Activated CD8-positive, alpha-beta memory T cell treated with anti-CD3 and anti-CD28 coated beads, Interleukin-2, amount 50 U/mL, for 24 hours (primary cell): Measurements from ENCODE around the gene USP3.
"Not testable (repeated sequence)": the region's sequence is repeated elsewhere in the genome, so short reads cannot be mapped to it uniquely, and the experiment has no call there.

Experiments
- DNase-seq: peaks from one replicate; pipeline ENCODE4 v3.0.0-alpha.2; 2020; ENCODE audit errors: extremely low read depth

The USP3 gene

DNA sequence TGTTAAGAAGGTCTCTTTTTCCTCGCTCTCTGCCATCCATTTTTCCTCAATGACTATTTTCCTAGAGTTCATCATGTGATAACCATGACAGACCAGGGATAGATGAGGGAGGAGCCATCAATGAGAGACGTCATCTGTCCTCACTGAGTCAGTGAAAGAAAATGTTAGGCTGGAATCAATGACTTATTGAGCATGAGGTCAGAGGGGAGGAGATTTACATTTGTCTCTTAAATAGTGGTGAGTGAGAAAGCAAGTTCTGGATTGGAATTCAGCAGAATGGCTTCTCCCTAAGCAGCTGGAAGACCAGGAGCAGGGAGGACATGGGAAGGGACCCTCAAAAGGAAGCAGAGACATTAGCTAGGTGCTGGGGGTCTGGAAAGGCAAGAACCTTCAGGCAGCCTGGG is 28.2 kb upstream of the USP3 start:
- no peak for DNase-seq

GRCh38 chr15:63478243-63478642 is 26.1 kb upstream of the USP3 start:
- no peak for DNase-seq

DNA sequence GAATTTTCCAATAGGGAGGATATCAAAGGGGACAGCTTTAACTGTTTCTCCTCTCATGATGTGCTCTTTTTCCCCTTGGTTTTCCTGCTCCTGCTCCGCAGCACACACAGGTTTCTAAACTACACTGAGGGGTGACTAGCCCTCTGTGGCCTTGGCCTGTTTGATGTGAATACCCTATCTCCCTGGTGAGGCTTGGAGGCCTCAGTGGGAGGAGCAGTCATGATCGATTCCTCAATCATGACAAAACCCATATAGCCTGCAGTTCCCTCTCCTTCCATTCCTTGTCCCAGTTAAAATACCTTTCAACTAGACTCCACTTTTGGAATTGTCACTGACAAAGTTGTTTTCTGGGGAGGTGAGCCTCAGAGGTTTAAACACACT is 24.0 kb upstream of the USP3 start:
- no peak for DNase-seq

DNA sequence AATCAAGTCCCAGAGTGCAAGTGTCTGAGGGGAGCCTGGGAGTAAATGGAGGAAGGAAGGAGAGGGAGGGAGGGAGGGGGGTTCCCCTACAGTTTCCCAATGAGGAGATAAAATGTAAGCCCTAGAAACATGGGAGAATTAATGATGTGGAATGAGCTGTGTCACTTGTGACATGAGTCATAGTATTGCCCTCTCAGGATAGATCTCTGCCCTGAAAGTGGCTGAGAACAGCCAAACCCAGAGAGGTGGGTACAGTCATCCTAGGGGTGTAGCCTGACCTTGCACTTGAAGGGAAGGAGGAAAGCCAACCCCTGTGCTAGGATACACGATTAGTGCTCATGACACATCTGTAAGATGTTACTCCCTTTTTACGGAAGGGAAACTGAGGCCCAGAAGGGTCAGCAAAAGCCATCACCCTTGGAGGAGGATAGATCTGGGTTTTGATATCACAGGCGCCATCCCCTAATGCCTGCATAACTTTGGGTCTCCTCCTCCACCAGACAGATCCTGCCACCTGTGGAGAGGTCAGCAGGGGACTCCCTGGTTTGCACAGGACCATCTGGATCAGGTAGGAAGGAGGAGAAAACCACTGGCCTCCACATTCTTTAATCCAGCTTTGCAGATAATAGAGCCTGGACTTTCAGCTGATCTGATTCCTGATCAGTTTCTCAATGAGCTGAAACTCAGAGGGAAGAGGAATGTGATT is 23.1 kb upstream of the USP3 start:
- DNase-seq = no peak

DNA sequence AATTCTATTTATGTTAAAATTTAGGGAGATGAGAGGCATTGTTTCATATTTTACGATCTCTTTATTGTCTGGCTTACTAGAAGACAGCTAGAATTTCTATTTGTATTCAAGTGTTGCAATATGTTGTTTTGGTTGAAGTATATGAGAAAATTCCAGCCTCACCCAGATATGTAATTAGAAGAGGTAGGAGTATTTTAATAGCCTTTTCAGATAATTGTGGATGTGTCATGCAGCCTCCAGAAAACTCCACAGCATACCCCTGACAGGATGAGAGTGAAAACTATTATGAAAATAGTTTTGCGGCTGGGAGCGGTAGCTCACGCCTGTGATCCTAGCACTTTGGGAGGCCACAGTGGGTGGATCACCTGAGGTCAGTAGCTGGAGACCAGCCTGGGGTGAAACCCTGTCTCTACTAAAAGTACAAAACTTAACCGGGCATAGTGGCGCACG is 21.5 kb upstream of the USP3 start:
- no peak for DNase-seq

DNA sequence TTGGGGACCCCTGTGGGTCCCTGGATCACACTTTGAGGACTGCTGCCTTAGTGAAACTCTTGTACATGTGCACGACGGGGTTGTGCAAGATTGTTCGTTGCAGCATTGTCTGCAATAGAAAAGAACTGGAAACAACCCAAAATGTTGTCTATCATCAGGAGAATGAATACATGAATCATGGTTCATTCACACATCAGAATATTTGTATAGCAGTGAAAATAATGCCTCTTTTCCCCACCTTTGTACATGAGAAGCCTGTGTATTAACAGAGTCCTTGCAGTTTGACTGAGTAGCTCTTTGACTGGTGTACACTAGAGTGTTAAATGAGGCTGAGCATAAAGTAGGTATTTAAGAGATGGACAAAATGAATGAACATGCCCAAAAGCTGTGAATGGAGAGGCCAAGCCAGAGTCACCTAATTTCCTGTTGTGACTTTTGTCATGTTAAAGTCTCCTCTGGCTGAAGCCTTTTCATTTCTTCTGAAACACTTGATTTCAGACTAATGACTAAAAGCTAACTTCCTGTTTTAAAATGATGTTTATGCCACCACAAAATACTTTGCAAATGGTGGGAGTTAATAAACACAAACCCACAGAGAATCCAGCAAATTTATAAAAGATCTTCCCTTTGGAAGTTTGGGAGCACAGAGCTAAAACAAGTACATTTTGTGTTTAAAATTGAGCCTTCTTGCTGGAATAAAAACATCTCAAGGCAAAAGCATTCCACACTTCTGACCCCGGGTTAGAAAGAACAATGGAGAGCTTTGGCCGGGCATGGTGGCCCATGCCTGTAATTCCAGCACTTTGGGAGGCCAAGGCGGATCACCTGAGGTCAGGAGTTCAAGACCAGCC is 20.6 kb upstream of the USP3 start:
- no peak for DNase-seq

GRCh38 chr15:63484433-63485186 is 19.8 kb upstream of the USP3 start:
- DNase-seq = no peak

GRCh38 chr15:63487076-63487757 is 17.2 kb upstream of the USP3 start:
- peak; percentile 66 for DNase-seq

DNA sequence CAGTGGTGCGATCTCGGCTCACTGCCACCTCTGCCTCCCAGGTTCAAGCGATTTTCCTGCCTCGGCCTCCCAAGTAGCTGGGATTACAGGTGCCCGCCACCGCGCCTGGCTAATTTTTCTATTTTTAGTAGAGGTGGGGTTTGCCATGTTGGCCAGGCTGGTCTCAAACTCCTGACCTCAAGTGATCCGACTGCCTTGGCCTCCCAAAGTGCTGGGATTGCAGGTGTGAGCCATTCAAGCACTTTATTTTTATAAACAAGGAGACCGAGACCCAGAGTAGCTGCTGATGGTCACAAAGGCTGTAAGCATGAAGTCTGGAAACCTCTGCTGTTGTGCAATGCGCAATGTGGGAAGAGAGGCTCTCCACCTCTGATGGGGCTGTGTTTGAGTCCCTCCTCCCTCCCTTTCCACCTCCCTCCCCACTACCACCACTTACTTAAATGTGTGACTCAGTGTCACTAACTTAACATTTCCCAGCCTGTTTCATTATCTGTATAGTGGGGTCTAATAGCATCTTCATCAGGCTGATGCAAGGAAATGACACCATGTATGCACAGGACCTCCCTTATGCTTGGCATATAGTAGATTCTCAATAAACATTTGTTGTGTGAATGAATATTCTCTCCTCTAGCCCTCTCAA is 16.5 kb upstream of the USP3 start:
- DNase-seq = not testable (repeated sequence)

- DNase-seq = no peak
Measured at GRCh38 chr15:63488398-63488960, 15.9 kb upstream of the USP3 start.

- no peak for DNase-seq
Measured at GRCh38 chr15:63489352-63489751, 15.0 kb upstream of the USP3 start.

DNA sequence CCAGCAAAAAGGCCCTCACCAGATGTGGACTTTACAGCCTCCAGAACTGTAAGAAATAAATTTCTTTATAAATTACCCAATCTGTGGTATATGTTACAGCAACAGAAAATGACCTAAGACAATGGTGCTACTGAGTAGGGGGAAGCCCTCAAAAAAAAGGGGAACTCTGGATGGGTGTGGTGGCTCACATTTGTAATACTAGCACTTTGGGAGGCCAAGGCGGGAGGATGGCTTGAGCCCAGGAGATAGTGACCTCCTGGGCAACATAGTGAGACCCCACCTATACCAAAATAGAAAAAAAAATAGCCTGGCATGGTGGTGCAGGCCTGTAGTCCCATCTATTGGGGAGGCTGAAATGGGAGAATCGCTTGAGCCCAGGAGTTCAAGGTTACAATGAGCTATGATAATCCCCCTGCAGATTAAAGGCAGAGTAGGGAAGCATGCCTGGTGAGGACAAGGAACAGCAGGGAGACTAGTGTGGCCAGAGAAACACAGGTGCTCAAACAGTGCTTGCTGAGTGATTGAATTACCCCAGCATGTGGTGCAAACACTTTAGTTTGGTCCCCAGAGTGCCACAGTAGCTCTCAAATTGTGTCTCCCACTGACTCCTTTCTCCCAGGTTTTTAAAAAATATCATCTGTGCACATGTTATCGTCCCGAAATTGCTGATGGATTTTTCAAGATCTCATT is 13.9 kb upstream of the USP3 start:
- no peak for DNase-seq

DNA sequence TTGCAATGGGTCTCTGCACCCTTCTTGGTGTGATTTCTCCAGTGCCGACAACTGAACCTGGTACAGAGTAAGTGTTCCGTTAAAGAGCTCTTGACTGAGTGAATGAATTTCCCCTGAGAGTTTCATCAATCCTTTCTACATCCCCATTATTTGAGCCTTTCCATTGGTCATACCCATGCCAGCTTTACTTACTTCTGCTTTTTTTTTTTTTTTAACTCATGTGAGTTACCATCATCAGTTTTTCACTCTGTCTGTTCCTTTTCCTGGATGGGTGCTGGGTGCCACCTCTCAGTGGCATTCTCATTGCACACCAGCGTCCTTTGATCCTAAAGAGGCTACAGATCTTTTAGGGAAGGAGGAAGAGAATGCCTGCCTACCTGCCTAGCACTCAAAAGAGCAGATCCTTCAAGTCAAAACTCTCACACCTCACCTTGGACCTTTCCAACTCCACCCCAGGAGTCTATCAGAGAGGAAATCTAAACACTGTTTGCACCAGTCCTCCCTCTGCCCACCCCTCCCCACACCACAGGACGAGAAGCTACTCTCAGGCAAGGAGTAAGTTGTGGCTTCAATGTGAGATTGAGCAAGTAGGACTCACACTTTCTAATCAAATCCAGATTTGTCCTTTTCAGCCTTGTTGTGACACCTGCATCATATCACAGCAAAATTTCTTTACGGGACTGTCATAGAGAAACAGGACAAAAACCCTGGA is 13.1 kb upstream of the USP3 start:
- no peak for DNase-seq

DNA sequence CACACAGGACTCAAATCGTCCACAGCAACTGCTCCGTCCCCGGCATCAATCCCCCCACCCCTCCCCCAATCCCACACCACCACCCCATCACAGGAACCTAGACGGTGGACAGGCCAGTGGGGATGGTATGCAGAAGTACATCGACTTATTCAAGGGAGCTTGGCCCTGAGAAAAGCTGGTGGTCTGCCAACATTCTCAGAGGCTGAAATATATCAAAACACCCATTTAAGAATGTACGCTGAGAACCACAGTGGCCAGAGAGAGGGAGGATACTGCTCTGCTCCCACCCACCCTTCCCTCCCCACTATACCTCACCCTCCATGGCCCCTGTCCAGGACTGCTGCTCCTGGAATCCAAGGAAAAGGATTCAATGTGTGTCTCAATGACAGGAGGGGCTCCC is 12.4 kb upstream of the USP3 start:
- DNase-seq = no peak

DNA sequence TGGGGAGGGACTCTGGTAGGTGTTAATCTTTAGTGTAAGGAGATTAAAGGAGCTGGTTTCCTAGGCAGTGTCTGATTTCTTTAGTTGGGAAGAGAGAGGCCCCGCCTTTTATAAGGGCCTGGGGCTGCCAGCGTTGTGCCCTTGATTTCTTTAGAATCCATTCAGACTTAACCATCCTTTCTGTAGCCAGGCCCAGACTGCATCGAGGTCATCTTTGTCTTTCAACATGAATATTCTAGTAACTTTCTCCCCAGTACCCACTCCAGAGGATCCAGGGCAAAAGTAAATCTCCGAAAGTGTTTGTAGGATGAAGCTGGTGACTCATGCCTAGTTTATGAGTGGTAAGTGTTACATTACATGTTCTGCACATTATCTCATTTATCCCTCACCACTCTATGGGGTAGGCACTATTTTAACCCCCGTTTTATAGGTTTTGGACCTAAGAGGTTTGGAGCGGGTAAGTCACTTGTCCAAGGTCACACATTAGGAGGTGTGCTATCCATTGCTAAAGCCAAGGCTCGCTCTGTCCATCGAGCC is 11.8 kb upstream of the USP3 start:
- no peak for DNase-seq

- no peak for DNase-seq
Measured at GRCh38 chr15:63493436-63493835, 11.0 kb upstream of the USP3 start.

DNA sequence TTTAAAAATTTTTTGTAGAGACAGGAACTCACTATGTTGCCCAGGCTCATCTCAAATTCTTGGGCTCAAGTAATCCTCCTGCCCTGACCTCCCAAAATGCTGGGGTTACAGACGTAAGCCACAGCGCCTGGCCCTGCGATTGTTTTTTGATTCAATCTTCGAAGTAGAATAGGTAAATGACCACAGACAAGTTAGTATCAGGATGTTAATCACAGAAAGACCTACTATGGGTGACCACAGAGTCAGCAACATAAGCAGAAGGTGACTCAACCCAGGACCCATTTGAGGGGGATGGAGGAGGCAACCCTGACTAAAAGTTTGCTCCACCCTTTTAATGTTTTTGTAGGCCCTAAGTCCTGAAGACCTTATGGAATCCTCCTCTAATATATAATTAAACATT is 10.0 kb upstream of the USP3 start:
- DNase-seq = no peak

- no peak for DNase-seq
Measured at GRCh38 chr15:63495343-63495742, 9.1 kb upstream of the USP3 start.

DNA sequence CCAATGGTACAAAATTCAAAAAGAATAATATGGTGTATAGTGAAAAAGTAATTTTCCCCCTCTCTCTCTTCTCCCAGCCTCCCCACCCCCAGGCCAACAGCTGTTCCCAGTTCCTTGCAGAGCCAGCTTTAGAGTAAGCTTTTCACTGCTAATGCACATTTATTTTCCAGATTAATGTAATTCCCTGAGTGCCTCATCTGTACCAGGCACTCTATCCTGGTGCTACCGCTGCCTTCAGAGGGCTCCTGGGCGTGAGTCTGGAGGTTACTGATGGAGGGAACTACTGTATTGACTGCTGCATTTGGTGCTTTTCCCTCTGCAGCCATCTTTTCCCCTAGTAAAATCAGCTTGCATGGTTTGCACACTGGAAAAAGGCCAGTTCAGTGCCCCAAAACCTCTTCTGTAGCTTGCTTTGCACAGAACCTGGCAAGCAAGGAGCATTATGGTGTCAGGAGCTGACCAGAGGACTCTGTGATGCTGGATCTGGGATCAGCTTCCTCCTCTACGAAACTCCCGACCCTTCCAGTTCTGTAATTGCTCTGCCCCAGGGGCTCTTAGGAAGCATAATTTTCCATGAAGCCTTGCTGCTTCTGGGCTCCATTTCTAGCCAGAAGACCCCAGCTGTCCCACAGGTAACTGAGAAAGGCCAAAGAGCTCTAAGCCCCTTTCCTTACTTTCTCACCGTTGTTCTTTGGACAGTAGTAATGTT is 8.5 kb upstream of the USP3 start:
- no peak for DNase-seq
